KBM-7 (cell line): ENCODE measurements around the gene RARA.
A peak's percentile ranks its signal among the peaks of the same experiment; 100 is the strongest.
"Not testable (repeated sequence)": the region's sequence is repeated elsewhere in the genome, so short reads cannot be mapped to it uniquely, and the experiment has no call there.

Experiments
- DNase-seq: peaks from one replicate; pipeline ENCODE4 v3.0.0-alpha.2; 2015
- in situ Hi-C: fragments of 300-500 bp; cut with MboI; formaldehyde crosslinking; loops from 2 replicates; pipeline ENCODE4 v1.14.3; 2020; ENCODE audit warnings: low sequenced_read_pairs, low pct_unique_long_range_greater_than_20kb, mixed read lengths

Gene RARA

DNA sequence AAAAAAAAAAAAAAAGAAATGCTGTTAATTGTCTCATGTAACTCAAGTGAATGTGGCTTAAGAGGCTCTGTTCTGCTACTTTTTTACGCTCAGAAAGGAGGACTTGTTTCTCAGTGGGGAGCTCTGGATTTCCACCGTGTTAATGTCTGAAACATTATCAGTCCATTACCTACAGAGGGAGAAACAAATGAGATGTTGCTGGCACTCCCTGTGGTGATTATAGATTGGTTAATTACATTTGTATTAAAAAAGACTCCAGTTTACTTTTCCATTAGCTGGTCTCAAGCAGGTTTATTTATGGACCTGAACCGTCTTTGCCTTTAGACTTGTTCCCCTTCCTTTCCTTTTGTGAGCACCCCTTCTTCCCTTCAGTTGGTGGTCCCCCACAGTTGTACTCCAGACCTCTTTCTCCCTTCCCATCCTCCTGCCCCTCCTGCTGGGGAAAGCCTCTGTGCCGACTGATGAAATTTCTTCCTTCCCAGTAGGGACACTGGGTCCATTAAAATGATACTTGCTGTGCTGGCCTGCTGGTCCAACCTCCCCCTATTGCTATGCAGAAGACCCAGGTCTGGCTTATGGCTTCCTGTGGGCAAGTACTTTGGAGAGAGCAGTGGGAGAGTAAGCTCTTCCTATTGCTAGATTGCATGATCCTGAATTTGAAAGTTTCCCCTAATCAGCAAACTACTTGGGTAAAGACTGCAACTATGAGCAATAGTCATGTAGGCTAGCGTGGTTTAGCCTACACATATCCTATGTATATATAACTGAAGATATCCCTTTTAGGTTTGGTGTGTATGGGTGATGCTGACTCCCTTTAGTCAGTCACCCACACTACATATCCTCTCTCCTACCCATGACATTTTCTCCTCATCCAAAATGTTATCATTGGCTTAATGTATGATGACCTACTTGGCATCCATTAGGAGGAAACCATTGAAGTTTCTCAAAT, 13.2 kb upstream of the RARA start:
- in situ Hi-C loops, result no loop called here
- DNase-seq, result no peak

DNA sequence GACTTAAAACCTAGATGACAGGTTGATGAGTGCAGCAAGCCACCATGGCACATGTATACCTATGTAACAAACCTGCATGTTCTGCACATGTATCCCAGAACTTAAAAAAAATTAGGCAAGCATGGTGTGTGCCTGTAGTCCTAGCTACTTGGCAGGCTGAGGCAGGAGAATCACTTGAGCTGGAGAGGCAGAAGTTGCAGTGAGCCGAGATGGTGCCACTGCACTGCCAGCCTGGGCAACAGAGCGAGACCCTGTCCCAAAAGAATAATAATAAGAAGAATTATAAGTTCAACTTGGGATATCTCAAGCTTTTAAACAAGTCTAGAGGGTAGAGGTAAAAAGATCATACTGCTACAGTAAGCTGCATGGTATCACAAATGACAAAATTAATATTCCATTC, 11.5 kb upstream of the RARA start:
- in situ Hi-C loops, result no loop called here
- no peak for DNase-seq

DNA sequence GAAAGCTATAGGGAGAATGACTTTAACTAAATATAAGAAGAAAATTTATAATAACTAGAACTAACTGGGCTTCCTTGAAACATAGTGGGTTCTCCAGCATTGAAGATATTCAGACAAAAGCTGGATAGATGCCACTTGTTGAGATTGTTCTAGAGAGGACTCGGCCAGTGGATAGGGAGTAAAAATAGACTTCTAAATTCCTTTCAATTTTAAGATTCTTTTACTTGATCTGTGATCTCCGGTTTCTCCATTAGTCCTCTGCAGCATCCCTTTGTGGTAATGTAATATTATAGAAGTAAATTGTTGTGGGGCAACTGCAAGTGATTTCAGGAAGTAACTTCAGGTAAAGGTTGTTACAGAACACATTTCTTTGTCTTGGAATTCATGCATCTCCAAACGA, 10.3 kb upstream of the RARA start:
- no peak for DNase-seq
- in situ Hi-C loops, result no loop called here

- DNase-seq, in situ Hi-C loops: not testable (repeated sequence)
Observed at GRCh38 chr17:40299159-40299757, 9.7 kb upstream of the RARA start.

DNA sequence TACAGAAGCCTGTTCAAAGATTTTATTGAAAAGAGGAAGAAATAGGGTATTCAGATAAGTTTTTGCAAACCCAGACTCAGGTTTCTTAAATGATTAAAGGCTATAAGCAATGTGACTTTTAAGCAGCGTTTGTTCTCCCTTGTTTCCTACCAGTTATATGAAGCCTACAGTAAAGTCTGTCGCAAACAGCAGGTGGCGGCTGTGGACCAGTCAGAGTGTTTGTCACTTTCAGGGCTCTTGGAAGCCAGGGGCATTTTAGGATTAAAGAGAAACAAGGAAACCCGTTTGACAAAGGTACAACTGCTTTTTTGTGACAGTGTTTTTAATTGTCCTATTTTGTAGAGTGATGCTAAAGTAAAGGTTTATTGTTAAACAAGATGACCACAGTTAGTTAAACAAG, 7.7 kb upstream of the RARA start:
- in situ Hi-C loops, result no loop called here
- DNase-seq, result peak; percentile 36

DNA sequence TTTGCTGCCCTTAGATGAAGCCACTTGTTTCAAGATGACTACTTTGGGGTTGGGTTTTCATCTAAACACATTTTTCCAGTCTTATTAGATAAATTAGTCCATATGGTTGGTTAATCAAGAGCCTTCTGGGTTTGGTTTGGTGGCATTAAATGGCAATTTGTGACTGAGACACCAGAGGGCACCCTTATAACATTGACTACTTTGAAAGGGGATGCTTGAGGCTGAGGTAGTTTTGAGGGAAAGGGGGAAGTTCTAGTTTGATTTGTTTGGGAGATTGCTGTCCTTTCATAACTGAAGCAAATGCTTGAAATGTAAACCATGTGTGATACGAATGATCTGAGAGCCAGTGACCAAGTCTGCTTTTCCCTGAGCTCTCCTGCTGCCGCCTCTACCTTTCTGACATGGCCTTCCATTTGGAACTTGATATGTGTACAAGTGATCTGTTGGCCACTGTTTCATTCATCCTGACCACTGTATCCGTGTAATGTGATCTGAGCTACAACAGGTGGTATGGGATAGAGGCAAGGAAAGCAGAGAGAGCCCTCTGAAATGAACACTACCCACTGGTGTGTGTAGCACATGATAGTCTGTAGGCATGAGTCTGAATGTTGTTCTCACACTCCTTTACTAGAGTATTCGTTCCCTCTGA, 5.8 kb upstream of the RARA start:
- in situ Hi-C loops, result no loop called here

DNA sequence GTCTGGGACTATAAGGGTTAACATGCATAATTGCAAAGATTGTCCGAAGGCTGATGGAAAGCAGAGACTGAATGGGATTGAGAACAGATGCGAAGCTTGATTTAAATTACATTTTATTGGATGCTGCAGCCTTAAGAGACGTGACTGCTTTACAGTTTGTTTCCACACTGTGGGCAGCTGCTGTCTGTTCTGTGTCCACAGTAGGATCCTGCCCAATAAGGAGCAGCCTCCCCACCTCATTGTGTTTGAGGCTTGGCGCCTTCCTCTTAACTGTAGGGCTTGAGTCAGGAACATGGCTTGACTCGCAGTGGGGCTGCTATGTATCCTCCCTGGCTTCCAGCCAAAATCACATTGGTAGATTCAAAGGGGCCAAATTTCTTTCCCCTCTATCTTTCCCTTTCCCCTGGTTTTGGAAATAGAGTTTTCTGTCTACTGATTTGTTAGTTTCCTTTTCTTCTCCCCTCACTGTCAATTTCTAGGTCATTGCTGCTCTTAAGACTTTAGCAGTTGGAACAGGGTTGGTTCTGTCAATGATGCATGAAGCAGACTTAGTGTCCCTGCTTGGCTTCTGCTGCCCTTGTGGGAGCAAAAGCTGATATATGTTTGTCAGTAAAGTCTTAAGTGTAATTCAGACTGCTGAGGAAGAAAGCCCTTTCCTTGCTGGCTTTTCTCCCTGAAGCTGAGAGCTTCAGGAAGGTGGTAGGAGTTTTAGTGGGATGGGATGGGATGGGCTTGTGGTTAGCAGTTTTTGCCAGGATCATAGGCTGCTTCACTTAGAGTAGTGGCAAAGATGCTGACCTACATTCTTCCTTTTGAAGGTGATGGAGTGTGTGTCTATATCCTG, 5.0 kb upstream of the RARA start:
- in situ Hi-C loops, result no loop called here
- no peak for DNase-seq

More for the DNA sequence above, 5.8 kb upstream of the RARA start:
- peak; percentile 90 for DNase-seq

GRCh38 chr17:40304552-40304863, 4.5 kb upstream of the RARA start:
- DNase-seq, in situ Hi-C loops: not testable (repeated sequence)

- in situ Hi-C loops, DNase-seq: not testable (repeated sequence)
Observed at GRCh38 chr17:40304866-40305265, 4.1 kb upstream of the RARA start.

DNA sequence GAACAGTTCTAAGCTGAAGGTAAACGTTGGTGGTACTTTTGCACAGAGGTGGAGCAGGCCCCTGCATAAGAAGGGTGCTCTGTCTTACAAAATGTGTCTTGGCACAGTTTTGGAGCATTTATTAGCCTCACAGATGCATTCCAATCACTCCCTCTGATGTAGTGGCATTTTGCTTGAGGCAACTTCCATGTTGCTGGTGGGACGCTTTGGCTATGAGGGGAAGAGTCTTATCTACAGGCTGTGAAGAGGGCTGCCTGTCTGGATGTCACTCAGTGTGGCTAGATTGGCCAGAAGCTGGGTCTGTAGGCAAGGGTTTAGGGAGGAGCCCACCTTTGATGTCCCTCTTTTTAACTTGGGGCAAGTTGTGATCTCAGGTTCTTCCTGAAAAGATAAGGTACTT, 2.6 kb upstream of the RARA start:
- no peak for DNase-seq
- in situ Hi-C loops, result no loop called here

DNA sequence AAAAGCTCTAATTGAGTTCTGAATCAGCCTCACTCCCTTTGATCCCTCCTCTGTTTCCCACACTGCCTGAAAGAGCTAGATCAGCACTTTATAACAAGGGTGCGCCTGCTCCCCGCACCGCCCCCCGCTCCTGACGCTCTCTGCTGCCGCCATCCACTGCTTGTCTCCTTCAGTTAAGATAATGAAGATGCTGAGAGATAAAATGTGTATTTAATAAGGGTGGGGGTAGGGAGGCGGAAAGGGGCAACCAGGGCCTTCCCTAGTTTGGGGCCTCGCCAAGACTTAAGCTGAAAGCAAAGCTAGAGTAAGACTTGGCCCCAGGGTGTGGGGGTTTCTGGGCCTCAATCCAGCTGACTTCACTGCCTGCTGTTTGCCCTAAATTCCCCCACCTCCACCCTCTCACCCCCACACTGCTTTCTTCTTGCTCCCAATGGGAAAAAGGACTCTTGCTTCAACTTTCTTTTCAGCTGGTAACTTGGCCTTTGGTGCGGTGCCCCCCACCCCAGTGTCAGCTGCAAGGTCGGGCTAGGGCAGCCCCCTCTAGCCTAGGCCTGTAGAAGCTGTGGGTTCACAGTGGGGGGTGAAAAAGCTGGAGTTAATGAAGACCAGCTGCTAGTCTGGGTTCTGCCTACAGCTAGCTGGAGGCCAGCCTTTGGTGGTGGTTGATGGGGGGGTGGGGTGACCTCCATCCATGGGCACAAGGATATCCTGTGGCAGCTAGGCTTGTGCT, 1.8 kb upstream of the RARA start:
- in situ Hi-C loops, result no loop called here
- peak; percentile 31 for DNase-seq

GRCh38 chr17:40307740-40308239, 1.2 kb upstream of the RARA start:
- peak; percentile 34 for DNase-seq
- in situ Hi-C loops, result no loop called here

GRCh38 chr17:40309949-40310510, 1.1 kb downstream of the RARA start:
- in situ Hi-C loops, result no loop called here
- no peak for DNase-seq

DNA sequence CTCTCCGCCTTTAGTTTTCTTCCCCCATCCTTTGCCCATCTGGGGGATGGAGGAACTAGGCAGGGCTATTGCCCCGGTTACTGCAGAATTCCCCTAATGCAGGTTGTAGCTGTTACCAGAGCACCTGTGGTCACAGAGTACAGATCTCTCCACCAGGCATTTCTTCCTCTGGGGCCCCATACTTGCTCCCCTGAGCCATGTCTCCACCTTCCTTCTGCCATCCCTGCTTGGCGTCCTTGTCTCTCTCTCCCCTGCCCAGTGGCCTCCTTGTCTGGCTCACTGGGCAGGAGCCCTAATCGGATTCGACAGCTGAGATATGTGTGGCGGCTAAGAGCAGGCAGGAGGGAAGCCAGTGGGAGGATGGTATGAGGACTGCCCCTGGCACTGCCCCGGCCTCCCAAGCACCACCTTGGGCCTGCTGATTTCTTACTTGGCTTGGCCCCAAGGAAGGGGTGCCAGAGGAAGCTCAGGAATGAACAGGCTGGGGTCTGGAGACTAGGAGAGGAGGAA, 2.0 kb downstream of the RARA start:
- in situ Hi-C loops, result no loop called here
- DNase-seq, result no peak

DNA sequence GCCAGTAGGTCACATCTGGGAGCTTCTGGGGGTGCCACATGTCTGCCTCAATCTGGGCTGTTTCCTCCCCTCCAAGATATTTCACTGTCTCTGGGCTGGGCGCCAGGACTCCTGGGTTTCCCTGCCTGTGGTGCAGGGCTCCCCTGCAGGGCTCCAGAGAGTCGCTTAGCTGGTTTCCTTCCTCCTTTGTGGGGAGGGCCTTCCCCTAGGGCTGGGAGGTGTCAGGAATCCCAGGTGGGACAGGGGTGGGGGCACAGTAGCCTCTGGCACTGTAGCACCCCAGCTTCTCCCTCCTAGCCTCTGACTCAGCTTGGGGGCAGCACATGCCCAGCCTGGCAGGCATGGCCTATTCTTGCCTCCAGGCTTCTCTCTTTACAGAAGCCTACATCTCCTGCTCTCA, 2.6 kb downstream of the RARA start:
- DNase-seq, result peak; percentile 45
- in situ Hi-C loops, result no loop called here

GRCh38 chr17:40312131-40312731, 3.3 kb downstream of the RARA start:
- no peak for DNase-seq
- in situ Hi-C loops, result no loop called here

- DNase-seq, result no peak
- in situ Hi-C loops, result no loop called here
Observed at GRCh38 chr17:40312893-40313667, 4.1 kb downstream of the RARA start.
